HepG2 (cell line): ENCODE measurements around the gene DAZAP1. TPM values are rescaled to one million over a fixed set of nuclear protein-coding genes. Genes with fewer than 3 reads are reported as not detected.

Source experiments
- AGO1 ChIP-seq: fragments of 200-400 bp; formaldehyde crosslinking; IDR thresholded peaks from 2 replicates; pipeline ENCODE4 v1.6.1; 2017; ENCODE audit warnings: mild to moderate bottlenecking, low read depth, low read length, moderate library complexity; ENCODE audit not compliant: poor library complexity, severe bottlenecking
- ARNT2 ChIP-seq: sonication (generic); formaldehyde crosslinking; IDR thresholded peaks from 2 replicates; pipeline ENCODE4 v1.8.0; 2022; ENCODE audit warnings: mild to moderate bottlenecking, low read depth, missing genetic modification reagents, moderate library complexity
- HOXA5 ChIP-seq: sonication (generic); formaldehyde crosslinking; IDR thresholded peaks from 2 replicates; pipeline ENCODE4 v1.4.0; 2020; ENCODE audit warnings: missing genetic modification reagents
- IKZF1 ChIP-seq: fragments of 450-650 bp; IDR thresholded peaks from 2 replicates; pipeline ENCODE4 v1.7.1; 2016
- MAZ ChIP-seq, 2 experiments: sonication (generic) in 1 of 2; formaldehyde crosslinking in 1 of 2; IDR thresholded peaks; 2 replicates each; pipeline versions ENCODE4 v1.5.0 to v1.6.1; 2012 to 2020; ENCODE audit warnings: low read depth in 2 of 2, mild to moderate bottlenecking in 2 of 2, borderline replicate concordance in 1 of 2, improper control_type of control experiment in 1 of 2, low read length in 1 of 2, missing genetic modification reagents in 1 of 2, moderate library complexity in 1 of 2
- NR2F6 ChIP-seq, 2 experiments: IDR thresholded peaks; 2 replicates each; pipeline ENCODE4 v1.6.1; 2016; ENCODE audit warnings: antibody characterized with exemption in 1 of 2, mild to moderate bottlenecking in 1 of 2
- SIX1 ChIP-seq: sonication (generic); formaldehyde crosslinking; IDR thresholded peaks from 2 replicates; pipeline ENCODE4 v1.4.0; 2020; ENCODE audit warnings: missing genetic modification reagents, borderline replicate concordance
- SNAPC2 ChIP-seq: sonication (generic); formaldehyde crosslinking; IDR thresholded peaks from 2 replicates; pipeline ENCODE4 v1.8.1; 2022; ENCODE audit warnings: mild to moderate bottlenecking, missing genetic modification reagents
- ZNF263 ChIP-seq: sonication (generic); formaldehyde crosslinking; IDR thresholded peaks from 2 replicates; pipeline ENCODE4 v1.4.0; 2020; ENCODE audit warnings: missing genetic modification reagents
- ZNF446 ChIP-seq: sonication (generic); formaldehyde crosslinking; IDR thresholded peaks from 2 replicates; pipeline ENCODE4 v1.5.0; 2020; ENCODE audit warnings: mild to moderate bottlenecking, missing genetic modification reagents
- ZNF564 ChIP-seq: sonication (generic); formaldehyde crosslinking; IDR thresholded peaks from 2 replicates; pipeline ENCODE4 v1.8.1; 2023; ENCODE audit warnings: mild to moderate bottlenecking, missing genetic modification reagents
- ZNF747 ChIP-seq: sonication (generic); formaldehyde crosslinking; IDR thresholded peaks from 2 replicates; pipeline ENCODE4 v1.8.1; 2023; ENCODE audit warnings: missing genetic modification reagents, mild to moderate bottlenecking, borderline replicate concordance
- ZNF841 ChIP-seq: sonication (generic); formaldehyde crosslinking; IDR thresholded peaks from 2 replicates; pipeline ENCODE4 v1.8.1; 2023; ENCODE audit warnings: missing genetic modification reagents, borderline replicate concordance
- polyA plus RNA-seq, 8 experiments: library from polyadenylated mRNA; depleted of rRNA in 3 of 8; stranded (reverse) in 7 of 8; unstranded in 1 of 8; fragments of >200 nt; fragmentation: Illumina TruSeq in 4 of 8; extraction: Trizol in 4 of 8; gene quantifications; 2 replicates each; pipeline versions ENCODE4 v1.2.1 to v1.2.3, GENCODE V29; 2011 to 2016; ENCODE audit warnings: low read depth in 4 of 8, missing spikeins in 1 of 8, mixed read lengths in 1 of 8; ENCODE audit not compliant: insufficient read depth in 1 of 8
- total RNA-seq, 5 experiments: library from RNA; depleted of rRNA; stranded (reverse); fragments of >200 nt; fragmentation: Illumina TruSeq; extraction: Trizol; gene quantifications; 2 replicates each; pipeline ENCODE4 v1.2.3, GENCODE V29; 2016; ENCODE audit warnings: low read depth in 1 of 5
- TF ChIP-seq, protein P1 (sequence below): IDR thresholded peaks from 2 replicates; pipeline ENCODE4 v1.6.1; 2016; ENCODE audit warnings: low read depth, borderline replicate concordance
- TF ChIP-seq, protein P2 (sequence below): sonication (generic); formaldehyde crosslinking; IDR thresholded peaks from 2 replicates; pipeline ENCODE4 v1.8.1; 2023; ENCODE audit warnings: mild to moderate bottlenecking, missing genetic modification reagents, borderline replicate concordance
- TF ChIP-seq, protein P3 (sequence below): sonication (generic); formaldehyde crosslinking; conservative IDR thresholded peaks from 2 replicates; pipeline ENCODE4 v1.8.0; 2022; ENCODE audit warnings: missing genetic modification reagents
- TF ChIP-seq, protein P4 (sequence below): sonication (generic); formaldehyde crosslinking; conservative IDR thresholded peaks from 2 replicates; pipeline ENCODE4 v1.4.0; 2020; ENCODE audit warnings: missing genetic modification reagents
- TF ChIP-seq, protein P5 (sequence below): sonication (generic); formaldehyde crosslinking; IDR thresholded peaks from 2 replicates; pipeline ENCODE4 v1.4.0; 2020; ENCODE audit warnings: mild to moderate bottlenecking, missing genetic modification reagents
- TF ChIP-seq, protein P6 (sequence below): sonication (generic); formaldehyde crosslinking; IDR thresholded peaks from 2 replicates; pipeline ENCODE4 v1.8.1; 2023; ENCODE audit warnings: mild to moderate bottlenecking, inconsistent platforms, moderate library complexity, missing genetic modification reagents, borderline replicate concordance
- TF ChIP-seq, protein P7 (sequence below): sonication (generic); formaldehyde crosslinking; IDR thresholded peaks from 2 replicates; pipeline ENCODE4 v1.5.0; 2020; ENCODE audit warnings: mild to moderate bottlenecking, missing genetic modification reagents, borderline replicate concordance

Gene DAZAP1
- total and polyA plus RNA-seq, 2 of the 13 experiments (the other 11 are each of a cell fraction or from before 2014, with no cell fraction given), result 63.3 to 79.2 TPM

DNA sequence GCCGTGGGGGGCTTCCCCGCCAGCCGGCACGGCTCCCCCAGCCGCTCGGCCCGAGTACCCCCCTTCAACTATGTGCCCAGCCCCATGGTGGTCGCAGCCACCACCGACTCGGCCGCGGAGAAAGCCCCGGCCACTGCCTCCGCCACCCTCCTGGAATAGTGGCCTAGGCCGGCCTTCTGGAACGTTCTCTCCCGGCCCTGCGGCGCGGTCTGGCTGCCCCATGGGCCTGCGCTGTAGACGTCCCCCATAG, 62.6 kb downstream of the DAZAP1 start (continued):
- TF ChIP-seq NR2F6 (IDR thresholded peaks at IDR 0.05) (no peak), NR2F6 (CRISPR knock-in tag; IDR thresholded peaks at IDR 0.05) (no peak), ZNF564 (CRISPR knock-in tag) (no peak), SNAPC2 (no peak), SIX1 (CRISPR knock-in tag) (no peak), ZNF841 (CRISPR knock-in tag) (peak; percentile 48; the same call in 1 of the 2 replicates), ZNF747 (CRISPR knock-in tag) (no peak), ZNF446 (CRISPR knock-in tag) (0 out of 2 replicates have a peak, but pooled peaks have one; percentile 61), ZNF263 (CRISPR knock-in tag) (no peak), MAZ (IDR thresholded peaks at IDR 0.05; ENCODE audit: borderline replicate concordance, low read depth, low read length) (no peak), MAZ (CRISPR knock-in tag; IDR thresholded peaks at IDR 0.05; ENCODE audit: low read depth) (0 out of 2 replicates have a peak, but pooled peaks have one; percentile 10), ARNT2 (CRISPR knock-in tag) (no peak), AGO1 (peak; percentile 8), IKZF1 (no peak), HOXA5 (CRISPR knock-in tag) (peak; percentile 54; the same call in 1 of the 2 replicates)
- TF ChIP-seq, protein P1, sequence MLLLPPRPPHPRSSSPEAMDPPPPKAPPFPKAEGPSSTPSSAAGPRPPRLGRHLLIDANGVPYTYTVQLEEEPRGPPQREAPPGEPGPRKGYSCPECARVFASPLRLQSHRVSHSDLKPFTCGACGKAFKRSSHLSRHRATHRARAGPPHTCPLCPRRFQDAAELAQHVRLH (CRISPR knock-in tag), result no peak
- TF ChIP-seq, protein P2, sequence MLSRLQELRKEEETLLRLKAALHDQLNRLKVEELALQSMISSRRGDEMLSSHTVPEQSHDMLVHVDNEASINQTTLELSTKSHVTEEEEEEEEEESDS, result no peak
- TF ChIP-seq, protein P3, sequence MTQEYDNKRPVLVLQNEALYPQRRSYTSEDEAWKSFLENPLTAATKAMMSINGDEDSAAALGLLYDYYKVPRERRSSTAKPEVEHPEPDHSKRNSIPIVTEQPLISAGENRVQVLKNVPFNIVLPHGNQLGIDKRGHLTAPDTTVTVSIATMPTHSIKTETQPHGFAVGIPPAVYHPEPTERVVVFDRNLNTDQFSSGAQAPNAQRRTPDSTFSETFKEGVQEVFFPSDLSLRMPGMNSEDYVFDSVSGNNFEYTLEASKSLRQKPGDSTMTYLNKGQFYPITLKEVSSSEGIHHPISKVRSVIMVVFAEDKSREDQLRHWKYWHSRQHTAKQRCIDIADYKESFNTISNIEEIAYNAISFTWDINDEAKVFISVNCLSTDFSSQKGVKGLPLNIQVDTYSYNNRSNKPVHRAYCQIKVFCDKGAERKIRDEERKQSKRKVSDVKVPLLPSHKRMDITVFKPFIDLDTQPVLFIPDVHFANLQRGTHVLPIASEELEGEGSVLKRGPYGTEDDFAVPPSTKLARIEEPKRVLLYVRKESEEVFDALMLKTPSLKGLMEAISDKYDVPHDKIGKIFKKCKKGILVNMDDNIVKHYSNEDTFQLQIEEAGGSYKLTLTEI (CRISPR knock-in tag), result no peak
- TF ChIP-seq, protein P4, sequence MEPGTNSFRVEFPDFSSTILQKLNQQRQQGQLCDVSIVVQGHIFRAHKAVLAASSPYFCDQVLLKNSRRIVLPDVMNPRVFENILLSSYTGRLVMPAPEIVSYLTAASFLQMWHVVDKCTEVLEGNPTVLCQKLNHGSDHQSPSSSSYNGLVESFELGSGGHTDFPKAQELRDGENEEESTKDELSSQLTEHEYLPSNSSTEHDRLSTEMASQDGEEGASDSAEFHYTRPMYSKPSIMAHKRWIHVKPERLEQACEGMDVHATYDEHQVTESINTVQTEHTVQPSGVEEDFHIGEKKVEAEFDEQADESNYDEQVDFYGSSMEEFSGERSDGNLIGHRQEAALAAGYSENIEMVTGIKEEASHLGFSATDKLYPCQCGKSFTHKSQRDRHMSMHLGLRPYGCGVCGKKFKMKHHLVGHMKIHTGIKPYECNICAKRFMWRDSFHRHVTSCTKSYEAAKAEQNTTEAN (CRISPR knock-in tag), result no peak
- TF ChIP-seq, protein P5, sequence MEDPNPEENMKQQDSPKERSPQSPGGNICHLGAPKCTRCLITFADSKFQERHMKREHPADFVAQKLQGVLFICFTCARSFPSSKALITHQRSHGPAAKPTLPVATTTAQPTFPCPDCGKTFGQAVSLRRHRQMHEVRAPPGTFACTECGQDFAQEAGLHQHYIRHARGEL (CRISPR knock-in tag), result no peak
- TF ChIP-seq, protein P6, sequence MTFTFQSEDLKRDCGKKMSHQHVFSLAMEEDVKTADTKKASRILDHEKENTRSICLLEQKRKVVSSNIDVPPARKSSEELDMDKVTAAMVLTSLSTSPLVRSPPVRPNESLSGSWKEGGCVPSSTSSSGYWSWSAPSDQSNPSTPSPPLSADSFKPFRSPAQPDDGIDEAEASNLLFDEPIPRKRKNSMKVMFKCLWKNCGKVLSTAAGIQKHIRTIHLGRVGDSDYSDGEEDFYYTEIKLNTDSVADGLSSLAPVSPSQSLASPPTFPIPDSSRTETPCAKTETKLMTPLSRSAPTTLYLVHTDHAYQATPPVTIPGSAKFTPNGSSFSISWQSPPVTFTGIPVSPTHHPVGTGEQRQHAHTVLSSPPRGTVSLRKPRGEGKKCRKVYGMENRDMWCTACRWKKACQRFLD, result 0 out of 2 replicates have a peak, but pooled peaks have one; percentile 61
- TF ChIP-seq, protein P7, sequence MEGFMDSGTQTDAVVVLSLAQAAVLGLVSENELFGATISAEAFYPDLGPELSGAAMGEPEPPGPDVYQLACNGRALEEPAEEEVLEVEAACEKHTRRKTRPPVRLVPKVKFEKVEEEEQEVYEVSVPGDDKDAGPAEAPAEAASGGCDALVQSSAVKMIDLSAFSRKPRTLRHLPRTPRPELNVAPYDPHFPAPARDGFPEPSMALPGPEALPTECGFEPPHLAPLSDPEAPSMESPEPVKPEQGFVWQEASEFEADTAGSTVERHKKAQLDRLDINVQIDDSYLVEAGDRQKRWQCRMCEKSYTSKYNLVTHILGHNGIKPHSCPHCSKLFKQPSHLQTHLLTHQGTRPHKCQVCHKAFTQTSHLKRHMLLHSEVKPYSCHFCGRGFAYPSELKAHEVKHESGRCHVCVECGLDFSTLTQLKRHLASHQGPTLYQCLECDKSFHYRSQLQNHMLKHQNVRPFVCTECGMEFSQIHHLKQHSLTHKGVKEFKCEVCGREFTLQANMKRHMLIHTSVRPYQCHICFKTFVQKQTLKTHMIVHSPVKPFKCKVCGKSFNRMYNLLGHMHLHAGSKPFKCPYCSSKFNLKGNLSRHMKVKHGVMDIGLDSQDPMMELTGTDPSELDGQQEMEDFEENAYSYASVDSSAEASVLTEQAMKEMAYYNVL, result peak; percentile 65; the same call in 1 of the 2 replicates
